ENCODE data around the gene MATN4.

GRCh38 chr20:45328451-45328850 lies 20.4 kb upstream of the MATN4 start:
- TF ChIP-seq POLR2A (IDR thresholded peaks at IDR 0.05), result no peak
- TF ChIP-seq CTCF (IDR thresholded peaks at IDR 0.05), result no peak

Data from uterus (tissue), 2 donors.